ENCODE data around the gene PRKN.

Gene PRKN

GRCh38 chr6:161361529-161361928, 1366.0 kb downstream of the PRKN start:
- ATAC-seq (ENCODE audit: low read depth) (no peak), DNase-seq (ENCODE audit: low spot score) (no peak)
- no peaks in the 10 kb centered on the region for H3K4me1 ChIP-seq (ENCODE audit: insufficient read depth, poor library complexity, severe bottlenecking)

GRCh38 chr6:161360520-161360919, 1367.0 kb downstream of the PRKN start:
- Histone ChIP-seq H3K36me3 (ENCODE audit: low read depth) (no peaks in the 10 kb centered on the region), H3K4me1 (ENCODE audit: insufficient read depth, poor library complexity, severe bottlenecking) (no peaks in the 10 kb centered on the region), H3K27me3 (ENCODE audit: insufficient read depth, poor library complexity, severe bottlenecking) (no peaks in the 10 kb centered on the region), H3K27ac (ENCODE audit: poor library complexity, severe bottlenecking) (no peak overlapping the region), H3K4me3 (ENCODE audit: severe bottlenecking) (no peak overlapping the region), H3K9me3 (ENCODE audit: severe bottlenecking) (peaks cover 6% of the 10 kb centered on the region)
- DNase-seq (ENCODE audit: low spot score) = no peak
- TF ChIP-seq CTCF (IDR thresholded peaks at IDR 0.05; ENCODE audit: poor library complexity, severe bottlenecking) = no peak
- no peak for ATAC-seq (ENCODE audit: low read depth)

More at GRCh38 chr6:161361529-161361928, 1366.0 kb downstream of the PRKN start:
- TF ChIP-seq CTCF (IDR thresholded peaks at IDR 0.05; ENCODE audit: poor library complexity, severe bottlenecking) = no peak
- Histone ChIP-seq H3K9me3 (ENCODE audit: severe bottlenecking) (peaks cover 6% of the 10 kb centered on the region), H3K4me3 (ENCODE audit: severe bottlenecking) (no peak overlapping the region), H3K27ac (ENCODE audit: poor library complexity, severe bottlenecking) (no peak overlapping the region), H3K27me3 (ENCODE audit: insufficient read depth, poor library complexity, severe bottlenecking) (no peaks in the 10 kb centered on the region), H3K36me3 (ENCODE audit: low read depth) (no peaks in the 10 kb centered on the region)

- no peak for TF ChIP-seq CTCF (IDR thresholded peaks at IDR 0.05; ENCODE audit: poor library complexity, severe bottlenecking)
- Histone ChIP-seq H3K36me3 (ENCODE audit: low read depth) (no peaks in the 10 kb centered on the region), H3K4me1 (ENCODE audit: insufficient read depth, poor library complexity, severe bottlenecking) (no peaks in the 10 kb centered on the region), H3K4me3 (ENCODE audit: severe bottlenecking) (no peak overlapping the region), H3K9me3 (ENCODE audit: severe bottlenecking) (peaks cover 6% of the 10 kb centered on the region), H3K27me3 (ENCODE audit: insufficient read depth, poor library complexity, severe bottlenecking) (no peaks in the 10 kb centered on the region), H3K27ac (ENCODE audit: poor library complexity, severe bottlenecking) (no peak overlapping the region)
- DNase-seq (ENCODE audit: low spot score) (no peak), ATAC-seq (ENCODE audit: low read depth) (no peak)
Observed at GRCh38 chr6:161359618-161359945, 1368.0 kb downstream of the PRKN start.

GRCh38 chr6:161356167-161356854, 1371.3 kb downstream of the PRKN start:
- H3K4me3 ChIP-seq (ENCODE audit: severe bottlenecking) = no peak overlapping the region
- no peak for DNase-seq (ENCODE audit: low spot score)
- H3K27ac ChIP-seq (ENCODE audit: poor library complexity, severe bottlenecking) = no peak overlapping the region
- ATAC-seq (ENCODE audit: low read depth) = no peak
- H3K27me3 ChIP-seq (ENCODE audit: insufficient read depth, poor library complexity, severe bottlenecking) = no peaks in the 10 kb centered on the region
- no peaks in the 10 kb centered on the region for H3K36me3 ChIP-seq (ENCODE audit: low read depth)
- no peaks in the 10 kb centered on the region for H3K4me1 ChIP-seq (ENCODE audit: insufficient read depth, poor library complexity, severe bottlenecking)
- TF ChIP-seq CTCF (IDR thresholded peaks at IDR 0.05; ENCODE audit: poor library complexity, severe bottlenecking) = no peak
- no peaks in the 10 kb centered on the region for H3K9me3 ChIP-seq (ENCODE audit: severe bottlenecking)

GRCh38 chr6:161355696-161356095, 1371.9 kb downstream of the PRKN start:
- Histone ChIP-seq H3K9me3 (ENCODE audit: severe bottlenecking) (no peaks in the 10 kb centered on the region), H3K27ac (ENCODE audit: poor library complexity, severe bottlenecking) (no peak overlapping the region), H3K27me3 (ENCODE audit: insufficient read depth, poor library complexity, severe bottlenecking) (no peaks in the 10 kb centered on the region), H3K36me3 (ENCODE audit: low read depth) (no peaks in the 10 kb centered on the region), H3K4me1 (ENCODE audit: insufficient read depth, poor library complexity, severe bottlenecking) (no peaks in the 10 kb centered on the region), H3K4me3 (ENCODE audit: severe bottlenecking) (no peak overlapping the region)
- TF ChIP-seq CTCF (IDR thresholded peaks at IDR 0.05; ENCODE audit: poor library complexity, severe bottlenecking) = no peak
- no peak for DNase-seq (ENCODE audit: low spot score)
- no peak for ATAC-seq (ENCODE audit: low read depth)
